Ascending aorta (tissue), 2 donors: Measurements from ENCODE around the gene TCF20. TPM values are rescaled to one million over a fixed set of nuclear protein-coding genes. Genes with fewer than 3 reads are reported as not detected.
A peak's percentile ranks its signal among the peaks of the same experiment; 100 is the strongest.

Source experiments
- DNase-seq, 2 donors: peaks; one replicate each; pipeline ENCODE4 v3.0.0-alpha.2; 2019; ENCODE audit warnings: low spot score in 2 of 2
- H3K27ac ChIP-seq, 2 donors: fragments of 200-600 bp; sonication (generic); one replicate each; pipeline ENCODE4 v1.5.1; 2016 to 2017; ENCODE audit warnings: mild to moderate bottlenecking in 1 of 2
- H3K27me3 ChIP-seq: fragments of 200-600 bp; sonication (generic); one replicate; pipeline ENCODE4 v1.5.1; 2017
- H3K36me3 ChIP-seq, 2 donors: fragments of 200-600 bp; sonication (generic); one replicate each; pipeline ENCODE4 v1.5.1; 2016
- H3K4me1 ChIP-seq, 2 donors: fragments of 200-600 bp; sonication (generic); one replicate each; pipeline ENCODE4 v1.5.1; 2016 to 2017; ENCODE audit warnings: mild to moderate bottlenecking in 1 of 2
- H3K4me3 ChIP-seq, 2 donors: fragments of 200-600 bp; sonication (generic); one replicate each; pipeline ENCODE4 v1.5.1; 2016 to 2017; ENCODE audit warnings: mild to moderate bottlenecking in 1 of 2
- H3K9me3 ChIP-seq, 2 donors: fragments of 200-600 bp; sonication (generic); one replicate each; pipeline ENCODE4 v1.5.1; 2016
- intact Hi-C: fragments of 100-400 bp; cut with DNase I; formaldehyde crosslinking; loops from one replicate; pipeline ENCODE4 v1.15.1; 2023
- total RNA-seq: library from RNA; depleted of rRNA; stranded (reverse); fragments of >200 nt; gene quantifications from one replicate; pipeline ENCODE4 v1.1.0, GENCODE V29; 2016
- TF ChIP-seq, protein P1 (sequence below), 3 experiments: fragments of 200-600 bp in 2 of 3; fragments of 450-650 bp in 1 of 3; sonication (generic) in 2 of 3; IDR thresholded peaks; one replicate each; pipeline ENCODE4 v1.5.1; 2016 to 2019; ENCODE audit warnings: antibody characterized with exemption in 3 of 3, mild to moderate bottlenecking in 1 of 3, moderate library complexity in 1 of 3

The TCF20 gene
- 11.9 TPM for total RNA-seq

DNA sequence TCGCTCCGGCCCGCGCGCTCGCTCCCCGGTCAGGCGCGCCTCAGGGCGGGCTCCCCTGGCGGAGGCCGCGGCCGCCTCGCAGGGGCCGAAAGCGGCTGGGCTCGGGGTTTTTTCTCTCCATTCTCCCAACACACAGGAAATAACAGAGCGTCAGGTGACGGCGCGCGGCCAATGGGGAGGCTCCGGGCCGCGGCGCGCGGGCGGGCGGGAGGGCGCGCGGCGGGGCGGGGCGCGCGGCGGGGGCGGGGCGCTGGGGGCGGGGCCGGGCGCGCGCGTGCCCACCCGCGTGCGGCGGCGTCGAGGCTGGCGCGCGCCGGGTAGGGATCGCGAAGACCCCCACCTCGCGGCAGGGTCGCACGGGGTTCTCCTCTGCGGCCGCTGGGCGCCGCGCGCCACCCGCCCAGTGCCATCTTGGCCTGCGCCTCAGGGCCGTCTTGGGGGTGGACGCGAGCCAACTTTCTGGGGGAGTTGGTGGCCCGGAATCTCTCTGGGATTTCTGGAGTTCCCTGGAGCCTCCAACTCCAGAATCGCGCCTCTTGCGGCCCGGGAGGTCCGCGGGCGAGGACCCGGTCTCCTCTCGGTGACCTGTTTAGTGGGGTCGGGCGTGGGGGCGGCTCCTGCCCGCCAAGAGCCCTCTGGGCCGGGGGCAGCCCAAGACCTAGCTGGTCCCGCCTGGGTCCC is at the start of gene TCF20:
Gene TCF20, minus strand, starts transcription at position 144 of the 681 bp plus-strand sequence. CDS start 55,348 bp downstream, outside the sequence.
- Histone ChIP-seq H3K4me3 (peak within 1 kb of the TSS; percentile 96 to 99), H3K27ac (peak within 1 kb of the TSS; percentile 77 to 88), H3K36me3 (no peaks in the 10 kb centered on the region), H3K9me3 (no peaks in the 10 kb centered on the region), H3K27me3 (no peaks in the 10 kb centered on the region), H3K4me1 (peaks cover 0 to 9% of the 10 kb centered on the region in 2 donors)
- intact Hi-C loops, result loop anchor here (1.0 to 10.0 kb wide), 5 partner anchors 72 to 284 kb away; partner anchors contain the start of genes NDUFA6 and SERHL2
- TF ChIP-seq, protein P1, sequence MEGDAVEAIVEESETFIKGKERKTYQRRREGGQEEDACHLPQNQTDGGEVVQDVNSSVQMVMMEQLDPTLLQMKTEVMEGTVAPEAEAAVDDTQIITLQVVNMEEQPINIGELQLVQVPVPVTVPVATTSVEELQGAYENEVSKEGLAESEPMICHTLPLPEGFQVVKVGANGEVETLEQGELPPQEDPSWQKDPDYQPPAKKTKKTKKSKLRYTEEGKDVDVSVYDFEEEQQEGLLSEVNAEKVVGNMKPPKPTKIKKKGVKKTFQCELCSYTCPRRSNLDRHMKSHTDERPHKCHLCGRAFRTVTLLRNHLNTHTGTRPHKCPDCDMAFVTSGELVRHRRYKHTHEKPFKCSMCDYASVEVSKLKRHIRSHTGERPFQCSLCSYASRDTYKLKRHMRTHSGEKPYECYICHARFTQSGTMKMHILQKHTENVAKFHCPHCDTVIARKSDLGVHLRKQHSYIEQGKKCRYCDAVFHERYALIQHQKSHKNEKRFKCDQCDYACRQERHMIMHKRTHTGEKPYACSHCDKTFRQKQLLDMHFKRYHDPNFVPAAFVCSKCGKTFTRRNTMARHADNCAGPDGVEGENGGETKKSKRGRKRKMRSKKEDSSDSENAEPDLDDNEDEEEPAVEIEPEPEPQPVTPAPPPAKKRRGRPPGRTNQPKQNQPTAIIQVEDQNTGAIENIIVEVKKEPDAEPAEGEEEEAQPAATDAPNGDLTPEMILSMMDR (IDR thresholded peaks at IDR 0.05), result no peak
- DNase-seq, result peak in 1 of 2 donors; percentile 85

DNA sequence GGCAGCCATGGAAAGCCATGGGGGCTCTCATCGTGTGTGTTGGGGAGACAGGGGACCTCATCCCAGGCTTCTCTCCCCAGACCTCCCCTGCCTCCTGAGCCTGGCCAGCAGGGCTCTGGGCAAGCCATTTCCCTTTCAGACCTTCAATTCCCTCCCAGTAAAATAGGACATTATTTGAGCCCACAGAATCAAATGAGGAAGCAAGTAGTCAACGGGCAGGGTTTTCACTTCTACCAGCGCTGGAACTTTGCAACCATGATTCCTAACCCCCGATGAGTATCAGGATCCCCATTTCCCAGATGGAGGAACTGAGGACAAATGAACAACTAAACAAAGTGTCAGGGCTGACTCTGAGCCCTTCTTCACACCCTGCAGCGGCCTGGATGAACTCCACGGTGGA is 48.9 kb upstream of the TCF20 start:
- Histone ChIP-seq H3K36me3 (no peaks in the 10 kb centered on the region), H3K27ac (no peak overlapping the region), H3K4me1 (no peaks in the 10 kb centered on the region), H3K27me3 (no peaks in the 10 kb centered on the region), H3K4me3 (no peak overlapping the region), H3K9me3 (no peaks in the 10 kb centered on the region)
- TF ChIP-seq, protein P1 (IDR thresholded peaks at IDR 0.05), result no peak
- intact Hi-C loops, result no loop called here
- no peak for DNase-seq

DNA sequence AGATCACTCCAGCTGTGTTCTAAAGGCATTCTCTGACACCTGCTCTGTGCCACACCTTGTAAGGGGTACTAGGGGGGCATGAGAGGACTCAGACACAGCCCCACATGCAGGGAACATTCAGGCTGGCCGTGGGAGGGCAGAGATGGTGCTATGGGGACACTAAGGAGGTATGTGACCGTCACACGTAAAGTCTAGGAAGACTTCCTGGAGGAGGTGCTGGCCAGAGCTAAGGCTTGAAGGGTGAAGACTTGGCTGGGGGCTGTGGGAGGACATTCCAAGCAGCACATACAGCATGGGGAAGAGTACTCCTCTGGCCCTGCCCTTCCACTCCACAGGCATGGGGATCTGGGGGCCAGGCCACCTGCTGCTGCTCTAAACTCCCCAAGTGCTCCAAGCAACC is 48.5 kb upstream of the TCF20 start:
- TF ChIP-seq, protein P1 (IDR thresholded peaks at IDR 0.05), result no peak
- Histone ChIP-seq H3K36me3 (no peaks in the 10 kb centered on the region), H3K27me3 (no peaks in the 10 kb centered on the region), H3K27ac (no peak overlapping the region), H3K4me1 (no peaks in the 10 kb centered on the region), H3K4me3 (no peak overlapping the region), H3K9me3 (no peaks in the 10 kb centered on the region)
- DNase-seq, result no peak
- intact Hi-C loops, result no loop called here

DNA sequence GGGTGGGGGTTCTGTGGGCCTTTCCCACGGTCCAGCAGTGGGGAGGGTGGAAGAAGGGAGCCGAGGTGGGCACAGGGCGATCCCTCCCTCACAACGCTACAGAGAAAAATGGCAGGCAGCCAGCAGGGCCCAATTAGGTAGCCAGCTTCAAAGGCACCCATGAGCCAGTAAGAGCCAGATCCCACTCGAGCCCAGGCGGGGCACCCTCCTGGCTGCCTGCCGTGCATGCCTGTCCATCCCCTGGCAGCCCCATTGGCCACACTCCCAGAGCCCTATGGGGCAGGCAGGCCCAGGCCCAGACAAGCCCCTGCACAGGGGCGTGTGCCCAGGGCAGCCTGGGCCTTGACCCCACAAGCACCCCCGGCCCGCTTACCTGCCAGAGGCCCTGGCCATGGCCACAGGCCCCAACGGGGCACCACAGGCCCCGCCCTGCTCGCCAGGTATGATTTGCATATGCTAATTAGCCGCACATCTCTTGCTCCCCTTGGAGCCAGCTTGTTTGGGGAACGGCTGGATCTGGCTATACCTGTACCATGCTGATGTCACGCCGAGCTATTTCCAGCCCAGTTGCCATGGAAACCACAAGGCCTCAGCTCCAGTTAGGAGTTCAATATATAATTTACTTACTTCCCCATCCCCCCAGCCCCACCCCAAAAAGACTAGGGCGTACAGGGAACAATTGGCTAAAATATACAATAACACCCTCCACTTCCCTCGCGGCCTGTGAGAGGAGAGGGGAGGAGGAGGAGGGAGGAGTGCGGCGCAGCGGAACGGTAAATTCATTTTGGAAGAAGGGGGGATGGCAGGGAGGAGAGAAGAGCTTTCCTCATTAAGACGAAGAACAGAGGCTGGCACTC is 47.5 kb upstream of the TCF20 start:
- DNase-seq, result no peak
- no peaks in the 10 kb centered on the region for H3K4me1 ChIP-seq
- intact Hi-C loops, result no loop called here
- H3K4me3 ChIP-seq, result no peak overlapping the region
- H3K27me3 ChIP-seq, result peaks cover under 1% of the 10 kb centered on the region
- no peaks in the 10 kb centered on the region for H3K9me3 ChIP-seq
- no peak overlapping the region for H3K27ac ChIP-seq
- no peaks in the 10 kb centered on the region for H3K36me3 ChIP-seq
- TF ChIP-seq, protein P1 (IDR thresholded peaks at IDR 0.05), result no peak

DNA sequence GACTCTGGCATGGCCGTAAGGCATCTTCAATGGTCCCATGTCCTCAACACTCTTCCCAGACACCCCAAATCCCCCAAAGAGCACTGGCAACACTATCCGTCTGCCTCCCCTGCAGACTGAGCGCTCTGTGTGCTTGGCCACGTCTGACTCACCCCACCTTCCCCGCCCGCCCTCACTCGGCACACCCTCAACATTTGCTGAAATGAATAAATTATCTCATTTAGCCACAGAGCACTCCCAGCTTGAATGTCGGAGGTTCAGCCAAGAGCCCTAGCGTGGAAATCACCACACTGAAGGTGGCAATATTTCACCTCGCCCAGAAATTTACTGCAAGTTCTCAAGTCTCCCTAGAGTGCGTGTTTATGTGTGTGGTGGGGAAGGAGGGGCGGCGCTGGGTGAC is 46.6 kb upstream of the TCF20 start:
- TF ChIP-seq, protein P1 (IDR thresholded peaks at IDR 0.05), result no peak
- DNase-seq, result no peak
- Histone ChIP-seq H3K36me3 (no peaks in the 10 kb centered on the region), H3K27ac (no peak overlapping the region), H3K27me3 (peaks cover 4% of the 10 kb centered on the region), H3K4me1 (no peaks in the 10 kb centered on the region), H3K4me3 (no peak overlapping the region), H3K9me3 (no peaks in the 10 kb centered on the region)
- intact Hi-C loops, result no loop called here
